CD14-positive monocyte (primary cell): ENCODE measurements around the gene RAB40C. TPM values are rescaled to one million over a fixed set of nuclear protein-coding genes. Genes with fewer than 3 reads are reported as not detected.

Experiments
- DNase-seq, 3 donors: peaks; one replicate each; pipeline ENCODE4 v3.0.0-alpha.2; 2011 to 2022
- H2AFZ ChIP-seq: 2 replicates; pipeline ENCODE4 v1.6.0; 2012; ENCODE audit warnings: mild to moderate bottlenecking, low read depth, low read length, inconsistent platforms; ENCODE audit not compliant: insufficient read depth, poor library complexity, severe bottlenecking
- H3K27ac ChIP-seq, 2 donors: 1 replicate in 1 of 2; 2 replicates in 1 of 2; pipeline ENCODE4 v1.5.1; 2012 to 2013; ENCODE audit warnings: low read length in 2 of 2, control low read depth in 1 of 2, inconsistent platforms in 1 of 2, low read depth in 1 of 2, mild to moderate bottlenecking in 1 of 2
- H3K27me3 ChIP-seq, 2 donors: one replicate each; pipeline versions ENCODE4 v1.6.0 to v1.6.1; 2011 to 2013; ENCODE audit warnings: low read length in 2 of 2; ENCODE audit not compliant: control insufficient read depth in 2 of 2, insufficient read depth in 2 of 2
- H3K36me3 ChIP-seq, 2 donors: replicated peaks in 1 of 2; 1 replicate in 1 of 2; 2 replicates in 1 of 2; pipeline versions ENCODE4 v1.5.1 to v1.6.1; 2012 to 2013; ENCODE audit warnings: low read length in 2 of 2, control low read depth in 1 of 2, inconsistent platforms in 1 of 2, mild to moderate bottlenecking in 1 of 2; ENCODE audit not compliant: insufficient read depth in 2 of 2, control insufficient read depth in 1 of 2
- H3K4me1 ChIP-seq, 2 donors: 1 replicate in 1 of 2; 2 replicates in 1 of 2; pipeline versions ENCODE4 v1.5.1 to v1.6.1; 2012 to 2013; ENCODE audit warnings: low read length in 2 of 2, control low read depth in 1 of 2, inconsistent platforms in 1 of 2, mild to moderate bottlenecking in 1 of 2, moderate library complexity in 1 of 2; ENCODE audit not compliant: insufficient read depth in 2 of 2, control insufficient read depth in 1 of 2
- H3K4me2 ChIP-seq: replicated peaks from 2 replicates; pipeline ENCODE3; 2012; ENCODE audit warnings: low read length, moderate library complexity, mild to moderate bottlenecking; ENCODE audit not compliant: poor library complexity, severe bottlenecking; ENCODE audit errors: extremely low read depth
- H3K4me3 ChIP-seq, 3 experiments: fragments of 200-600 bp in 1 of 3; sonication (generic) in 1 of 3; replicated peaks in 1 of 3; 1 replicate in 2 of 3; 2 replicates in 1 of 3; pipeline ENCODE4 v1.5.1; 2011 to 2013; ENCODE audit warnings: low read length in 3 of 3, mild to moderate bottlenecking in 3 of 3, control low read depth in 2 of 3, low read depth in 2 of 3, inconsistent platforms in 1 of 3, moderate library complexity in 1 of 3
- H3K79me2 ChIP-seq: 2 replicates; pipeline ENCODE4 v1.6.0; 2012; ENCODE audit warnings: mild to moderate bottlenecking, control low read depth, inconsistent platforms, low read length, moderate library complexity; ENCODE audit not compliant: insufficient read depth
- H3K9ac ChIP-seq: 2 replicates; pipeline ENCODE4 v1.6.0; 2017; ENCODE audit warnings: low read length, mild to moderate bottlenecking; ENCODE audit not compliant: insufficient read depth, poor library complexity, severe bottlenecking
- H3K9me3 ChIP-seq, 2 donors: replicated peaks in 1 of 2; 1 replicate in 1 of 2; 2 replicates in 1 of 2; pipeline versions ENCODE4 v1.5.1 to v1.6.1; 2012 to 2013; ENCODE audit warnings: low read length in 2 of 2, control low read depth in 1 of 2; ENCODE audit not compliant: control insufficient read depth in 1 of 2, insufficient read depth in 1 of 2
- H4K20me1 ChIP-seq: 2 replicates; pipeline ENCODE4 v1.6.0; 2012; ENCODE audit warnings: mild to moderate bottlenecking, low read length, control low read depth, moderate library complexity; ENCODE audit not compliant: insufficient read depth
- H3K27ac Mint-ChIP-seq, 7 donors: one replicate each; pipeline ENCODE4 v1.8.0; 2020; ENCODE audit warnings: mild to moderate bottlenecking in 7 of 7, mixed read lengths in 7 of 7, moderate library complexity in 6 of 7, inconsistent platforms in 2 of 7
- H3K27me3 Mint-ChIP-seq, 3 donors: one replicate each; pipeline ENCODE4 v1.8.0; 2021 to 2022; ENCODE audit warnings: low read depth in 3 of 3, mild to moderate bottlenecking in 3 of 3, mixed read lengths in 3 of 3, moderate library complexity in 3 of 3, inconsistent platforms in 1 of 3
- H3K36me3 Mint-ChIP-seq, 2 donors: one replicate each; pipeline ENCODE4 v1.8.0; 2020; ENCODE audit warnings: mixed read lengths in 2 of 2, inconsistent platforms in 1 of 2, mild to moderate bottlenecking in 1 of 2
- H3K4me1 Mint-ChIP-seq: one replicate; pipeline ENCODE4 v1.8.0; 2020; ENCODE audit warnings: mild to moderate bottlenecking, mixed read lengths
- H3K4me3 Mint-ChIP-seq, 2 donors: one replicate each; pipeline ENCODE4 v1.8.0; 2020; ENCODE audit warnings: mild to moderate bottlenecking in 2 of 2, mixed read lengths in 2 of 2, moderate library complexity in 1 of 2
- H3K9me3 Mint-ChIP-seq, 7 donors: one replicate each; pipeline ENCODE4 v1.8.0; 2020 to 2022; ENCODE audit warnings: mixed read lengths in 7 of 7, mild to moderate bottlenecking in 6 of 7, moderate library complexity in 6 of 7, inconsistent platforms in 2 of 7
- whole genome bisulfite sequencing: methylation state at CpG from one replicate; pipeline ENCODE4 v1.1.5; 2013; ENCODE audit warnings: missing lambda C conversion rate; ENCODE audit not compliant: insufficient coverage; 5-methylcytosine and 5-hydroxymethylcytosine counted together
- intact Hi-C, 2 donors: fragments of 100-400 bp; cut with micrococcal nuclease; formaldehyde crosslinking; loops; one replicate each; pipeline versions ENCODE4 v1.15.0 to v1.15.1; 2023
- polyA plus RNA-seq, 3 donors: library from polyadenylated mRNA; depleted of rRNA in 1 of 3; unstranded in 2 of 3; stranded (reverse) in 1 of 3; fragments of 300-500 nt in 2 of 3; fragments of >200 nt in 1 of 3; fragmentation: Illumina TruSeq in 2 of 3; gene quantifications; 1 replicate in 2 of 3; 2 replicates in 1 of 3; pipeline ENCODE4 v1.2.3, GENCODE V29; 2012 to 2021
- TF ChIP-seq, protein P1 (sequence below): fragments of 200-600 bp; IDR thresholded peaks from one replicate; pipeline ENCODE4 v1.8.0; 2022; ENCODE audit warnings: antibody characterized with exemption, mild to moderate bottlenecking

RAB40C gene
- polyA plus RNA-seq, 3 donors: 10.0 to 22.6 (median 10.9) TPM

DNA sequence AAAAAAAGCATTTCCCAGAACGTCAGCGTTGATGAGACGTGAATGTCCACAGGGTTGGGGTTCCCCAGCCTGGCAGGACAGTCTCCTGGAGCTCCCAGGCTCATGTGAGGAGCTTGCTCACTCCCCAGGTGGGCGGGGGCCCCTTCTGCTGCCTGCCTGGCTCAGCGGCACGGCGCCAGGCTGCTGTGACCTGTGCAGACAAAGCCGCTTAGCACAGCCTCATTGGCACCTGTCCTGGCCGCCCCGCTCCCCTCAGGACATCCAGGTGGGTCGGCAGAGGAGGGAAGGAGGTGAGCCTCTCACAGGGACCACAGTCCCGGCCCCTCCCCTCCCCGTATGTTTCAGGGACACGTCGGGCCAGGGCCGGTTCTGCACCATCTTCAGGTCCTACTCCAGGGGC is 28.0 kb downstream of the RAB40C start:
- Mint-ChIP-seq H3K9me3 (peaks cover 0 to 3% (median 0%) of the 10 kb centered on the region in 7 donors), H3K27ac (peak overlapping the region in 1 of 7 donors; percentile 25), H3K36me3 (peaks cover 26 to 63% of the 10 kb centered on the region in 2 donors), H3K4me1 (no peaks in the 10 kb centered on the region), H3K27me3 (peaks cover 0 to 2% (median 1%) of the 10 kb centered on the region in 3 donors), H3K4me3 (no peak overlapping the region)
- H4K20me1 ChIP-seq: peaks cover 91% of the 10 kb centered on the region
- H3K4me2 ChIP-seq: no peak overlapping the region
- H3K4me1 ChIP-seq: no peaks in the 10 kb centered on the region
- WGBS: 97% methylated on average over 12 of the region's 16 CpGs
- no peak overlapping the region for H3K27ac ChIP-seq
- no peak overlapping the region for H3K9ac ChIP-seq
- TF ChIP-seq, protein P1, sequence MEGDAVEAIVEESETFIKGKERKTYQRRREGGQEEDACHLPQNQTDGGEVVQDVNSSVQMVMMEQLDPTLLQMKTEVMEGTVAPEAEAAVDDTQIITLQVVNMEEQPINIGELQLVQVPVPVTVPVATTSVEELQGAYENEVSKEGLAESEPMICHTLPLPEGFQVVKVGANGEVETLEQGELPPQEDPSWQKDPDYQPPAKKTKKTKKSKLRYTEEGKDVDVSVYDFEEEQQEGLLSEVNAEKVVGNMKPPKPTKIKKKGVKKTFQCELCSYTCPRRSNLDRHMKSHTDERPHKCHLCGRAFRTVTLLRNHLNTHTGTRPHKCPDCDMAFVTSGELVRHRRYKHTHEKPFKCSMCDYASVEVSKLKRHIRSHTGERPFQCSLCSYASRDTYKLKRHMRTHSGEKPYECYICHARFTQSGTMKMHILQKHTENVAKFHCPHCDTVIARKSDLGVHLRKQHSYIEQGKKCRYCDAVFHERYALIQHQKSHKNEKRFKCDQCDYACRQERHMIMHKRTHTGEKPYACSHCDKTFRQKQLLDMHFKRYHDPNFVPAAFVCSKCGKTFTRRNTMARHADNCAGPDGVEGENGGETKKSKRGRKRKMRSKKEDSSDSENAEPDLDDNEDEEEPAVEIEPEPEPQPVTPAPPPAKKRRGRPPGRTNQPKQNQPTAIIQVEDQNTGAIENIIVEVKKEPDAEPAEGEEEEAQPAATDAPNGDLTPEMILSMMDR: no peak
- H3K27me3 ChIP-seq: no peaks in the 10 kb centered on the region
- H3K36me3 ChIP-seq: peaks cover 30 to 49% of the 10 kb centered on the region in 2 donors
- DNase-seq: no peak
- H2AFZ ChIP-seq: no peak overlapping the region
- intact Hi-C loops: no loop called here
- H3K4me3 ChIP-seq: no peak overlapping the region
- peaks cover 71% of the 10 kb centered on the region for H3K79me2 ChIP-seq
- H3K9me3 ChIP-seq: no peaks in the 10 kb centered on the region

DNA sequence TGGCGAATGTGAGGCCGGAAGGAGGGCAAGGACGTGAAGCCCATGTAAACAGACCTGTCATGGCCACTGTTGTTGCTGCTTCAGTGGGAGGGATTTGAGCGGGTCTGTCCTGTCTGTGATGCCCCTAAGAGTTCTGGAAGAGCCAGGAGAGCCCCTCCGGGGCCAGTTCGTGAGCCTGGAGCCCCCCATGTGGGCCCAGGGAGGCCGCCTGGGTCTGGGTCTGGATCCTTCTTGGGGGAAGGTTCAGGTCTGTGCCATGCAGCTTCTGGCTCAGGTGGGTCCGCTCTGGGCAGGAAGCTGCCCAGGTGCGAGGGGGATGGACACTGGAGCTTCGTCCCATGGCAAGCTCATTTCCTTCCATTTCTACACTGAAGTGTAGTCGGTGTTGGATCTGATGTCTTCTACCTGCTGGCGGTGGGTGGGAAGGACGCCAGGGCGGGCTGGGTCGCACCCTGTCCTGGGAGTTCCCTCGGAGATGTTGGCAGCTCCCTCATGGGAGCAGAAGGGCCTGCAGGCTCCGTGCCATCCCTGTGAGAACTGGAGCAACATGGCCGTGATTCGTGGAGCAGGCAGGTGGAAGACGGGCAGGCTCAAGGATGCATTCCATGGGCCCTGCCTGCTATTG is 29.7 kb downstream of the RAB40C start:
- no peak overlapping the region for H3K4me2 ChIP-seq

More for the DNA sequence above, 29.7 kb downstream of the RAB40C start:
- intact Hi-C loops: no loop called here
- Histone ChIP-seq H3K36me3 (peaks cover 24 to 48% of the 10 kb centered on the region in 2 donors), H3K27ac (no peak overlapping the region), H3K4me1 (no peaks in the 10 kb centered on the region), H2AFZ (no peak overlapping the region), H3K9ac (no peak overlapping the region), H3K79me2 (peaks cover 62% of the 10 kb centered on the region), H3K4me3 (no peak overlapping the region), H3K27me3 (no peaks in the 10 kb centered on the region), H3K9me3 (no peaks in the 10 kb centered on the region), H4K20me1 (peaks cover 94% of the 10 kb centered on the region)
- Mint-ChIP-seq H3K36me3 (peaks cover 19 to 64% of the 10 kb centered on the region in 2 donors), H3K9me3 (peaks cover 0 to 3% (median 0%) of the 10 kb centered on the region in 7 donors), H3K4me1 (no peaks in the 10 kb centered on the region), H3K27me3 (peaks cover 0 to 1% (median 0%) of the 10 kb centered on the region in 3 donors), H3K27ac (peak overlapping the region in 3 of 7 donors; percentile 18 to 73 (median 54)), H3K4me3 (peak overlapping the region in 1 of 2 donors; percentile 37)
- TF ChIP-seq, protein P1: no peak
- WGBS: 97% methylated on average over 17 of the region's 20 CpGs
- DNase-seq: no peak
